Heart left ventricle (tissue), 16 donors: Measurements from ENCODE around the gene SERINC3. TPM values are rescaled to one million over a fixed set of nuclear protein-coding genes. Genes with fewer than 3 reads are reported as not detected.
A peak's percentile ranks its signal among the peaks of the same experiment; 100 is the strongest.
"Not testable (repeated sequence)": the region's sequence is repeated elsewhere in the genome, so short reads cannot be mapped to it uniquely, and the experiment has no call there.

Source experiments
- ATAC-seq, 4 donors: fragments of 200-7000 bp; cut with Tn5 transposase; one replicate each; pipeline ENCODE4 v1.9.1; 2020 to 2022; ENCODE audit warnings: moderate library complexity in 4 of 4, mild to moderate bottlenecking in 3 of 4, moderate number of reproducible peaks in 1 of 4
- DNase-seq, 5 donors: peaks; one replicate each; pipeline ENCODE4 v3.0.0-alpha.2; 2020
- H3K27ac ChIP-seq, 12 donors: fragments of 200-600 bp; sonication (generic) in 4 of 12; one replicate each; pipeline versions ENCODE4 v1.5.0 to v1.8.0; 2016 to 2022; ENCODE audit warnings: mild to moderate bottlenecking in 2 of 12
- H3K27me3 ChIP-seq, 9 donors: fragments of 200-600 bp; sonication (generic) in 2 of 9; one replicate each; pipeline versions ENCODE4 v1.5.1 to v1.8.0; 2016 to 2022; ENCODE audit warnings: mild to moderate bottlenecking in 3 of 9
- H3K36me3 ChIP-seq, 9 donors: fragments of 200-600 bp; sonication (generic) in 2 of 9; one replicate each; pipeline versions ENCODE4 v1.5.0 to v1.8.0; 2018 to 2022; ENCODE audit warnings: mild to moderate bottlenecking in 2 of 9
- H3K4me1 ChIP-seq, 12 donors: fragments of 200-600 bp; sonication (generic) in 4 of 12; one replicate each; pipeline versions ENCODE4 v1.5.0 to v1.8.0; 2016 to 2022; ENCODE audit warnings: mild to moderate bottlenecking in 3 of 12
- H3K4me3 ChIP-seq, 12 donors: fragments of 200-600 bp; sonication (generic) in 4 of 12; one replicate each; pipeline versions ENCODE4 v1.5.0 to v1.8.0; 2017 to 2022; ENCODE audit warnings: mild to moderate bottlenecking in 9 of 12, moderate library complexity in 4 of 12
- H3K9me3 ChIP-seq, 12 donors: fragments of 200-600 bp; sonication (generic) in 4 of 12; one replicate each; pipeline versions ENCODE4 v1.5.0 to v1.8.0; 2016 to 2022; ENCODE audit warnings: mild to moderate bottlenecking in 1 of 12
- CTCF ChIP-seq, 12 donors: fragments of 200-600 bp; sonication (generic) in 4 of 12; IDR thresholded peaks; one replicate each; pipeline versions ENCODE4 v1.5.0 to v1.8.0; 2018 to 2022; ENCODE audit warnings: antibody characterized with exemption in 12 of 12, mild to moderate bottlenecking in 5 of 12
- POLR2A ChIP-seq, 2 donors: fragments of 450-650 bp; IDR thresholded peaks; one replicate each; pipeline ENCODE4 v1.6.1; 2017; ENCODE audit warnings: antibody characterized with exemption in 2 of 2, mild to moderate bottlenecking in 2 of 2, moderate library complexity in 2 of 2
- WGBS, 4 donors: extraction: QIAGEN DNeasy Blood & Tissue Kit in 2 of 4; methylation state at CpG; one replicate each; pipeline versions ENCODE4 v1.1.5 to v1.1.7; 2013 to 2018; 5-methylcytosine and 5-hydroxymethylcytosine counted together
- intact Hi-C, 10 donors: fragments of 100-400 bp; cut with DNase I; formaldehyde crosslinking; loops; one replicate each; pipeline versions ENCODE4 v1.11.1 to v1.14.2; 2022
- polyA plus RNA-seq, 2 donors: library from polyadenylated mRNA; stranded (reverse); fragments of 200-250 nt; gene quantifications; one replicate each; pipeline ENCODE4 v1.2.3, GENCODE V29; 2013
- total RNA-seq, 9 donors: library from RNA; depleted of rRNA in 2 of 9; stranded (reverse); fragments of >200 nt in 2 of 9; fragmentation: NEBNext Ultra II Directional in 3 of 9; extraction: Animal tissue kit (Norgen Biotek cat#: 25700) in 3 of 9; gene quantifications; one replicate each; pipeline versions ENCODE4 v1.1.0 to v1.2.4, GENCODE V29; 2016 to 2023
- donor health status: ischemic (EF 13 %, LVEDD 7.1; RV severe dilation, severe dysfunction).
- donor health status: healthy with polysubstance abuse.
- donor health status: DM: no; HTN: yes; CAD: no.
- donor health status: DM: no; HTN: no; CAD: no.
- donor health status: ischemic (EF 25% LVEDD 6.9; RV normal size, moderate dysfunction).
- donor health status: ischemic (EF 25% LVEDD 5.7; RV mildly dilated, moderate dysfunction).
- donor health status: healthy.
- donor health status: DM: yes; HTN: yes; CAD: no.
- donor health status: ischemic (EF 35%, LVEDD 5.7; RV mildly dilated, moderate dysfunction).
- donor health status: nonischemic (EF 11% LVEDD 7.7; RV severe dilation, severe dysfunction).
- donor health status: DM: yes; HTN: yes; CAD: no.
- donor health status: PGD.
- donor health status: ischemic (EF 29% LVEDD 5.4; RV normal size, mild dysfunction).
- donor health status: nonischemic (EF 23%, LVEDD 6.1; RV moderate dilation, normal function).

Gene SERINC3
- total and polyA plus RNA-seq, 11 donors = 32.9 to 114 (median 96.2) TPM

- DNase-seq (no peak), ATAC-seq (no peak)
- Histone ChIP-seq H3K4me1 (peaks cover 0 to 39% (median 5%) of the 10 kb centered on the region in 12 donors), H3K36me3 (no peaks in the 10 kb centered on the region), H3K4me3 (no peak overlapping the region), H3K9me3 (no peaks in the 10 kb centered on the region), H3K27ac (peak overlapping the region in 1 of 12 donors; percentile 68), H3K27me3 (no peaks in the 10 kb centered on the region)
- no peak for TF ChIP-seq POLR2A (IDR thresholded peaks at IDR 0.05)
- no peak for TF ChIP-seq CTCF (IDR thresholded peaks at IDR 0.05)
- intact Hi-C loops = no loop called here
Observed at GRCh38 chr20:44566811-44567210, 44.9 kb upstream of the SERINC3 start.

GRCh38 chr20:44566018-44566417, 44.1 kb upstream of the SERINC3 start:
- WGBS, 4 donors = 94 to 98% (median 97%) methylated on average over 3 of the region's 3 CpGs
- no peak for DNase-seq
- Histone ChIP-seq H3K27me3 (no peaks in the 10 kb centered on the region), H3K27ac (peak overlapping the region in 1 of 12 donors; percentile 73), H3K4me3 (no peak overlapping the region), H3K4me1 (peaks cover 0 to 33% (median 0%) of the 10 kb centered on the region in 12 donors), H3K9me3 (no peaks in the 10 kb centered on the region), H3K36me3 (no peaks in the 10 kb centered on the region)
- TF ChIP-seq POLR2A (IDR thresholded peaks at IDR 0.05) (no peak), CTCF (IDR thresholded peaks at IDR 0.05) (no peak)
- no peak for ATAC-seq
- intact Hi-C loops = no loop called here

GRCh38 chr20:44561876-44562275, 40.0 kb upstream of the SERINC3 start:
- ATAC-seq (no peak), DNase-seq (no peak)
- H3K9me3 ChIP-seq = no peaks in the 10 kb centered on the region
- H3K4me1 ChIP-seq = peaks cover 0 to 35% (median 2%) of the 10 kb centered on the region in 12 donors
- no peaks in the 10 kb centered on the region for H3K36me3 ChIP-seq
- TF ChIP-seq POLR2A (IDR thresholded peaks at IDR 0.05) = no peak
- TF ChIP-seq CTCF (IDR thresholded peaks at IDR 0.05) = no peak
- intact Hi-C loops = no loop called here
- H3K4me3 ChIP-seq = no peak overlapping the region
- H3K27ac ChIP-seq = no peak overlapping the region
- H3K27me3 ChIP-seq = no peaks in the 10 kb centered on the region

- 91 to 93% (median 93%) methylated on average over 6 of the region's 6 CpGs for WGBS, 4 donors
- peaks cover 0 to 40% (median 2%) of the 10 kb centered on the region in 12 donors for H3K4me1 ChIP-seq
- H3K4me3 ChIP-seq, H3K27me3 ChIP-seq, H3K36me3 ChIP-seq, intact Hi-C loops, ATAC-seq, DNase-seq, H3K9me3 ChIP-seq, H3K27ac ChIP-seq: not testable (repeated sequence)
Observed at GRCh38 chr20:44560818-44561217, 38.9 kb upstream of the SERINC3 start.

GRCh38 chr20:44560229-44560628, 38.4 kb upstream of the SERINC3 start:
- whole genome bisulfite sequencing, 4 donors = 96 to 97% (median 97%) methylated on average over 2 of the region's 2 CpGs
- no peak for ATAC-seq
- Histone ChIP-seq H3K27ac (no peak overlapping the region), H3K4me1 (peaks cover 0 to 46% (median 4%) of the 10 kb centered on the region in 12 donors), H3K36me3 (no peaks in the 10 kb centered on the region), H3K27me3 (no peaks in the 10 kb centered on the region), H3K9me3 (no peaks in the 10 kb centered on the region), H3K4me3 (no peak overlapping the region)
- TF ChIP-seq POLR2A (IDR thresholded peaks at IDR 0.05) (no peak), CTCF (IDR thresholded peaks at IDR 0.05) (no peak)
- no peak for DNase-seq
- intact Hi-C loops = no loop called here
